Neuronal stem cell (in vitro differentiated cells): ENCODE measurements around the gene ABHD17B.

ENCODE experiments used
- DNase-seq: peaks from one replicate; pipeline ENCODE4 v3.0.0-alpha.2; 2013; ENCODE audit warnings: low spot score
- H2AFZ ChIP-seq: one replicate; pipeline ENCODE4 v1.6.1; 2013; ENCODE audit warnings: mild to moderate bottlenecking, low read length, inconsistent platforms
- H2AK5ac ChIP-seq: 2 replicates; pipeline ENCODE4 v1.6.1; 2013; ENCODE audit warnings: low read depth, mild to moderate bottlenecking, inconsistent platforms, low read length, moderate library complexity, mixed read lengths
- H2BK120ac ChIP-seq: 2 replicates; pipeline ENCODE4 v1.6.1; 2013; ENCODE audit warnings: low read depth, mild to moderate bottlenecking, inconsistent platforms, low read length, moderate library complexity, mixed read lengths
- H2BK12ac ChIP-seq: one replicate; pipeline ENCODE4 v1.6.1; 2013; ENCODE audit warnings: low read length, inconsistent platforms
- H2BK15ac ChIP-seq: 2 replicates; pipeline ENCODE4 v1.6.1; 2013; ENCODE audit warnings: mild to moderate bottlenecking, low read length, inconsistent platforms, mixed read lengths
- H2BK5ac ChIP-seq: one replicate; pipeline ENCODE4 v1.6.1; 2013; ENCODE audit warnings: inconsistent platforms, mild to moderate bottlenecking, low read length, moderate library complexity
- H3K14ac ChIP-seq: one replicate; pipeline ENCODE4 v1.6.1; 2013; ENCODE audit warnings: low read length, inconsistent platforms
- H3K18ac ChIP-seq: 2 replicates; pipeline ENCODE4 v1.6.1; 2013; ENCODE audit warnings: low read length, inconsistent platforms
- H3K23ac ChIP-seq: 2 replicates; pipeline ENCODE4 v1.6.1; 2013; ENCODE audit warnings: low read depth, mild to moderate bottlenecking, mixed read lengths, low read length, inconsistent platforms; ENCODE audit not compliant: poor library complexity
- H3K27ac ChIP-seq: replicated peaks from 3 replicates; pipeline ENCODE4 v1.5.1; 2013; ENCODE audit warnings: low read length, inconsistent platforms
- H3K27me3 ChIP-seq, 3 experiments: 2 replicates each; pipeline ENCODE4 v1.6.1; 2013; ENCODE audit warnings: low read length in 3 of 3, mild to moderate bottlenecking in 2 of 3, inconsistent platforms in 1 of 3, low read depth in 1 of 3, mixed read lengths in 1 of 3, moderate library complexity in 1 of 3; ENCODE audit not compliant: control insufficient read depth in 3 of 3, insufficient read depth in 3 of 3
- H3K36me3 ChIP-seq, 2 donors: replicated peaks in 1 of 2; 2 replicates each; pipeline ENCODE4 v1.6.1; 2013; ENCODE audit warnings: low read length in 2 of 2; ENCODE audit not compliant: control insufficient read depth in 2 of 2, insufficient read depth in 2 of 2
- H3K4ac ChIP-seq: 2 replicates; pipeline ENCODE4 v1.6.1; 2013; ENCODE audit warnings: inconsistent platforms, mild to moderate bottlenecking, low read length, moderate library complexity
- H3K4me1 ChIP-seq, 2 donors: 1 replicate in 1 of 2; 2 replicates in 1 of 2; pipeline ENCODE4 v1.6.1; 2013; ENCODE audit warnings: low read length in 2 of 2, low read depth in 1 of 2; ENCODE audit not compliant: control insufficient read depth in 2 of 2, insufficient read depth in 1 of 2
- H3K4me2 ChIP-seq: one replicate; pipeline ENCODE4 v1.6.1; 2013; ENCODE audit warnings: mild to moderate bottlenecking, low read length, inconsistent platforms; ENCODE audit not compliant: insufficient read depth, poor library complexity, severe bottlenecking
- H3K4me3 ChIP-seq, 2 donors: 2 replicates each; pipeline ENCODE4 v1.5.1; 2013; ENCODE audit warnings: low read length in 2 of 2, mild to moderate bottlenecking in 2 of 2, inconsistent platforms in 1 of 2, moderate library complexity in 1 of 2
- H3K79me1 ChIP-seq: one replicate; pipeline ENCODE4 v1.6.1; 2013; ENCODE audit warnings: low read depth, mild to moderate bottlenecking, inconsistent platforms, low read length, moderate library complexity
- H3K9ac ChIP-seq: one replicate; pipeline ENCODE4 v1.6.1; 2013; ENCODE audit warnings: mild to moderate bottlenecking, low read depth, low read length, inconsistent platforms; ENCODE audit not compliant: poor library complexity
- H3K9me3 ChIP-seq, 2 donors: replicated peaks in 1 of 2; 2 replicates each; pipeline versions ENCODE3 to v1.6.1; 2013; ENCODE audit warnings: low read length in 2 of 2, mild to moderate bottlenecking in 2 of 2, inconsistent platforms in 1 of 2, low read depth in 1 of 2, mixed read lengths in 1 of 2, moderate library complexity in 1 of 2; ENCODE audit not compliant: control insufficient read depth in 2 of 2, insufficient read depth in 1 of 2
- H4K8ac ChIP-seq: one replicate; pipeline ENCODE4 v1.6.1; 2013; ENCODE audit warnings: low read depth, mild to moderate bottlenecking, inconsistent platforms, low read length, moderate library complexity
- H4K91ac ChIP-seq: one replicate; pipeline ENCODE4 v1.6.1; 2013; ENCODE audit warnings: low read length, low read depth, mild to moderate bottlenecking, inconsistent platforms; ENCODE audit not compliant: poor library complexity
- WGBS, 2 donors: extraction: QIAGEN DNeasy Blood & Tissue Kit; methylation state at CpG; one replicate each; pipeline ENCODE4 v1.1.7; 2013; ENCODE audit warnings: missing lambda C conversion rate in 2 of 2, mixed read lengths in 1 of 2; ENCODE audit not compliant: insufficient read length in 2 of 2, insufficient replicate concordance in 1 of 2; ENCODE audit errors: extremely low coverage in 2 of 2; 5-methylcytosine and 5-hydroxymethylcytosine counted together

The ABHD17B gene

DNA sequence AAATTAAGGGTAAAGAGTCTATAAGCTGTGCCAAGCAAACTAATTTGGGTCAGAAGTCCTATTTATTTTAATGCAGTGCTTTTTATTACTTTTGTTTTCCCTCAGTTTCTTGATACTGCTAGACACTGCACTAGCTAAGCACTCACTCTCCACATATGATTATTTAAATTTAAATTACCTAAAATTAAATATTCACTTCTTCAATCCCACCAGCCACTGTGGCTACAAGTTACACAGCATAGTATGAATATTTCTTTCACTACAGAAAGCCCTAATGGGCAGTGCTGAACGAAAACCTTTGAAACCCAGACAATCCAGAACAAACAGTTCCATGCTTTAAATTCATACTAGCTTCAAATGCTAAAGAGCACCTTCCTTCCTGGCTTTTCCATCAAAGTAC lies 23.6 kb downstream of the ABHD17B start:
- no peak overlapping the region for H2BK5ac ChIP-seq
- H4K91ac ChIP-seq = no peak overlapping the region
- H3K27me3 ChIP-seq = no peaks in the 10 kb centered on the region
- no peak overlapping the region for H3K18ac ChIP-seq
- no peak overlapping the region for H3K27ac ChIP-seq
- peaks cover 1% of the 10 kb centered on the region for H3K79me1 ChIP-seq
- WGBS, 2 donors = no CpG with 5 or more reads among the region's 1 CpG
- peaks cover 2 to 32% of the 10 kb centered on the region in 2 donors for H3K9me3 ChIP-seq
- DNase-seq = no peak
- H4K8ac ChIP-seq = no peak overlapping the region
- H2BK15ac ChIP-seq = no peak overlapping the region
- H2BK12ac ChIP-seq = no peak overlapping the region
- H2AK5ac ChIP-seq = no peak overlapping the region
- no peak overlapping the region for H3K4me2 ChIP-seq
- H3K14ac ChIP-seq = no peak overlapping the region
- no peak overlapping the region for H3K4me3 ChIP-seq
- H2AFZ ChIP-seq = no peak overlapping the region
- no peak overlapping the region for H2BK120ac ChIP-seq
- no peak overlapping the region for H3K23ac ChIP-seq
- peaks cover 2 to 23% of the 10 kb centered on the region in 2 donors for H3K36me3 ChIP-seq
- peaks cover 0 to 4% of the 10 kb centered on the region in 2 donors for H3K4me1 ChIP-seq
- H3K4ac ChIP-seq = no peak overlapping the region
- H3K9ac ChIP-seq = no peak overlapping the region

DNA sequence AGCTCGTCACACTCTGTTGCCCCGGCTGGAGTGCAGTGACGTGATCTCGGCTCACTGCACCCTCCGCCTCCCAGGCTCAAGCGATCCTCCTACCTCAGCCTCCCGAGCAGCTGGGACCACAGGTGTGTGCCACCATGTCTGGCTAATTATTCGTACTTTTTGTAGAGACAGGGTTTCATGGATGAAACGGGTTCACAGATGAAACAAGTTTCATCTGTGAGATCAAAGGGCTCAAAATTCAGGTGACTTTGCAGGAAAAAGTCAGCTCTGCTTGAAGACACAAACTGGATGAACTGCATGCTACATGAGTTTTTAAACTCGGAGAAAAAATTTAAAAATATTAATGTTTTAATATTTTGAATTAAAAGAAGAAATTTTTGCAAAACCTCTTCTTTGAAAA lies 24.5 kb downstream of the ABHD17B start:
- Histone ChIP-seq H3K18ac (no peak overlapping the region), H3K36me3 (peaks cover 2 to 27% of the 10 kb centered on the region in 2 donors), H2AK5ac (no peak overlapping the region), H2BK12ac (no peak overlapping the region), H4K8ac (no peak overlapping the region), H2BK15ac (no peak overlapping the region), H2BK120ac (no peak overlapping the region), H3K23ac (no peak overlapping the region), H3K9me3 (peaks cover 4 to 40% of the 10 kb centered on the region in 2 donors), H3K4ac (no peak overlapping the region), H2BK5ac (no peak overlapping the region), H3K9ac (no peak overlapping the region), H3K4me1 (peaks cover 0 to 1% of the 10 kb centered on the region in 2 donors), H3K79me1 (peaks cover 3% of the 10 kb centered on the region), H2AFZ (no peak overlapping the region), H3K27me3 (no peaks in the 10 kb centered on the region), H3K14ac (no peak overlapping the region), H3K27ac (no peak overlapping the region), H4K91ac (no peak overlapping the region), H3K4me2 (no peak overlapping the region), H3K4me3 (no peak overlapping the region)
- no peak for DNase-seq
- no CpG with 5 or more reads among the region's 10 CpGs for WGBS, 2 donors

DNA sequence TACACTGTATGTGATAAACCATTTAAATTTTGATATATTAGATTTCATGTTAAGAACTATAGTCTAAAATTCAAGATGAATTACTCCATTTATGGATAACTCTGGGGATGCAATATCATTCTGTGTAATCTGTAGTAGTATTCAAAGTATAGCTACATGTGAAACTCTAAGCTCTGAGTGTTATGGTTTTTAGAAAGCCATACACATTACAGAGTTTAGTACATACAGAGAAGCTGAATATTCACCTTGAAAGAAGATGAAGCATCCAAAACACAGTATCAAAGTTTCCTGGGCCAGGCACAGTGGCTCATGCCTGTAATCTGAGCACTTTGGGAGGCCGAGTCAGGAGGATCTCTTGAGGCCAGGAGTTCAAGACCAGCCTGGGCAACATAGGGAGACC lies 25.0 kb downstream of the ABHD17B start:
- H3K79me1 ChIP-seq = peaks cover 3% of the 10 kb centered on the region
- no peak for DNase-seq
- H3K36me3 ChIP-seq = peaks cover 2 to 27% of the 10 kb centered on the region in 2 donors
- no peaks in the 10 kb centered on the region for H3K27me3 ChIP-seq
- WGBS, 2 donors = no CpG with 5 or more reads among the region's 1 CpG
- no peaks in the 10 kb centered on the region for H3K4me1 ChIP-seq
- no peak overlapping the region for H2BK15ac ChIP-seq
- no peak overlapping the region for H2AFZ ChIP-seq
- no peak overlapping the region for H3K4me3 ChIP-seq
- no peak overlapping the region for H3K18ac ChIP-seq
- peaks cover 4 to 45% of the 10 kb centered on the region in 2 donors for H3K9me3 ChIP-seq
- H4K91ac ChIP-seq = no peak overlapping the region
- no peak overlapping the region for H3K4me2 ChIP-seq
- no peak overlapping the region for H2BK12ac ChIP-seq
- H2BK5ac ChIP-seq = no peak overlapping the region
- H3K14ac ChIP-seq = no peak overlapping the region
- H4K8ac ChIP-seq = no peak overlapping the region
- H3K4ac ChIP-seq = no peak overlapping the region
- no peak overlapping the region for H3K23ac ChIP-seq
- H2AK5ac ChIP-seq = no peak overlapping the region
- no peak overlapping the region for H3K27ac ChIP-seq
- no peak overlapping the region for H3K9ac ChIP-seq
- no peak overlapping the region for H2BK120ac ChIP-seq

DNA sequence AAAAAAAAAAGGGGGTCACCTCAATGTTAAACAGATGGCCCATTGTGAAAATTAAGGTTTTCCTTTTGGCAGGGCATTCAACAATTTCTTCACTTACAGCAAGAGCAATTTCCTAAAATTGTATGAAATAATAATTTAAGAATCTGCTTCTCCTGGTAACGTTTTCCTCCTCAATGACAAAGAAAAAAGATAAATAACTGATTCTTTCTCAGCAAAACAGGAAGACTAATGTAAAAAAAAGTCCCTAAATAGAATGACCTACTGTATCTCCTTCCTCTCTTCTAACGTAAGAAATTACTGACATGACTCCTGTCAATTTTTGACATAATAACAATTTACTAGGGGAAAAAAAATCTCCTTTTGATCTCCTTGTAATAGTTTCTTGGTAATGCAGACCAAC lies 25.5 kb downstream of the ABHD17B start:
- no peak overlapping the region for H3K27ac ChIP-seq
- no peak overlapping the region for H2BK5ac ChIP-seq
- no peaks in the 10 kb centered on the region for H3K4me1 ChIP-seq
- peaks cover 3% of the 10 kb centered on the region for H3K79me1 ChIP-seq
- H3K9me3 ChIP-seq = peaks cover 4 to 51% of the 10 kb centered on the region in 2 donors
- peaks cover 2 to 27% of the 10 kb centered on the region in 2 donors for H3K36me3 ChIP-seq
- H2BK15ac ChIP-seq = no peak overlapping the region
- no peak overlapping the region for H3K14ac ChIP-seq
- WGBS, 2 donors = no CpG with 5 or more reads among the region's 2 CpGs
- H4K8ac ChIP-seq = no peak overlapping the region
- H3K4me3 ChIP-seq = no peak overlapping the region
- H2AK5ac ChIP-seq = no peak overlapping the region
- no peak overlapping the region for H3K4me2 ChIP-seq
- H3K4ac ChIP-seq = no peak overlapping the region
- H4K91ac ChIP-seq = no peak overlapping the region
- no peak for DNase-seq
- no peak overlapping the region for H2BK120ac ChIP-seq
- H2BK12ac ChIP-seq = no peak overlapping the region
- no peak overlapping the region for H2AFZ ChIP-seq
- no peak overlapping the region for H3K23ac ChIP-seq
- H3K9ac ChIP-seq = no peak overlapping the region
- no peak overlapping the region for H3K18ac ChIP-seq
- no peaks in the 10 kb centered on the region for H3K27me3 ChIP-seq
